GM12878 (cell line): Measurements from ENCODE around the gene REM1. TPM values are rescaled to one million over a fixed set of nuclear protein-coding genes. Genes with fewer than 3 reads are reported as not detected.

ENCODE experiments used
- ATAC-seq: fragments of 200-7000 bp; cut with Tn5 transposase; 3 replicates; pipeline ENCODE4 v1.9.1; 2020; ENCODE audit warnings: mild to moderate bottlenecking, moderate library complexity
- Bru-seq: library from RNA; stranded (reverse); fragments of 400-500 nt; gene quantifications from one replicate; lab custom pipeline; 2021; lab: Mats Ljungman, UMichigan
- BruChase-seq, 2 experiments: library from RNA; stranded (reverse); fragments of 400-500 nt; gene quantifications; one replicate each; lab custom pipeline; 2021; lab: Mats Ljungman, UMichigan
- BruUV-seq: library from RNA; stranded (reverse); fragments of 400-500 nt; replicated peaks from 2 replicates; lab custom pipeline; 2021; lab: Mats Ljungman, UMichigan
- CTCF ChIA-PET: fragments of 300-600 bp; sonication (Branson Sonifier 250); formaldehyde crosslinking; extraction: SDS; loops from one replicate; lab custom pipeline; 2021; ENCODE audit warnings: inconsistent platforms; lab: Yijun Ruan, JAX
- POLR2A ChIA-PET: fragments of 350-600 bp; formaldehyde crosslinking; extraction: SDS; loops from one replicate; lab custom pipeline; 2021; ENCODE audit warnings: inconsistent platforms; lab: Charles Lee
- RAD21 ChIA-PET: fragments of 300-600 bp; sonication (Branson Sonifier 250); formaldehyde crosslinking; loops from one replicate; lab custom pipeline; 2023; ENCODE audit warnings: antibody characterized with exemption; ENCODE audit not compliant: unreplicated experiment; lab: Charles Lee
- SMC1A ChIA-PET: fragments of 300-600 bp; sonication (Branson Sonifier 250); formaldehyde crosslinking; loops from one replicate; lab custom pipeline; 2023; ENCODE audit not compliant: unreplicated experiment, uncharacterized antibody; lab: Charles Lee
- DNase-seq: peaks from one replicate; pipeline ENCODE4 v3.0.0-alpha.2; 2011; ENCODE audit warnings: low read depth, low spot score
- FAIRE-seq: peaks from 3 replicates; lab custom pipeline; 2011; peaks lifted over from hg19 to GRCh38; lab: Jason Lieb, UNC
- H2AFZ ChIP-seq: 2 replicates; pipeline ENCODE4 v1.6.0; 2011; ENCODE audit warnings: low read depth, low read length, control low read depth; ENCODE audit not compliant: control insufficient read depth
- H3K27ac ChIP-seq: 2 replicates; pipeline ENCODE4 v1.5.1; 2011; ENCODE audit warnings: control low read depth; ENCODE audit not compliant: control insufficient read depth, insufficient read depth
- H3K27me3 ChIP-seq, 2 experiments: replicated peaks in 1 of 2; 2 replicates each; pipeline versions ENCODE4 v1.6.0 to v1.6.1; 2011; ENCODE audit warnings: low read length in 1 of 2; ENCODE audit not compliant: control insufficient read depth in 2 of 2, insufficient read depth in 2 of 2
- H3K36me3 ChIP-seq, 2 experiments: 2 replicates each; pipeline ENCODE4 v1.5.1; 2011; ENCODE audit warnings: low read length in 1 of 2; ENCODE audit not compliant: control insufficient read depth in 2 of 2, insufficient read depth in 2 of 2
- H3K4me1 ChIP-seq: 2 replicates; pipeline ENCODE4 v1.6.1; 2011; ENCODE audit warnings: mild to moderate bottlenecking, low read length, moderate library complexity, mixed read lengths; ENCODE audit not compliant: control insufficient read depth, insufficient read depth
- H3K4me2 ChIP-seq: 2 replicates; pipeline ENCODE4 v1.6.0; 2011; ENCODE audit warnings: control low read depth; ENCODE audit not compliant: control insufficient read depth, insufficient read depth
- H3K4me3 ChIP-seq: fragments of 200-600 bp; sonication (generic); 2 replicates; pipeline ENCODE4 v1.5.1; 2016
- H3K79me2 ChIP-seq: 2 replicates; pipeline ENCODE4 v1.6.0; 2011; ENCODE audit warnings: low read length; ENCODE audit not compliant: control insufficient read depth, insufficient read depth
- H3K9ac ChIP-seq: 2 replicates; pipeline ENCODE4 v1.8.0; 2011; ENCODE audit warnings: low read length, control low read depth, mixed read lengths; ENCODE audit not compliant: control insufficient read depth, insufficient read depth
- H3K9me3 ChIP-seq: replicated peaks from 3 replicates; pipeline ENCODE4 v1.5.1; 2011; ENCODE audit warnings: mild to moderate bottlenecking, low read length; ENCODE audit not compliant: control insufficient read depth, insufficient read depth
- H4K20me1 ChIP-seq: 2 replicates; pipeline ENCODE4 v1.6.0; 2011; ENCODE audit not compliant: control insufficient read depth, insufficient read depth
- WGBS: methylation state at CpG from one replicate; pipeline ENCODE4 v1.1.6; 2016; ENCODE audit warnings: low lambda C conversion rate; ENCODE audit not compliant: insufficient replicate concordance, insufficient coverage; ENCODE audit errors: missing lambda C conversion rate; 5-methylcytosine and 5-hydroxymethylcytosine counted together
- in situ Hi-C: fragments of 300-500 bp; cut with MboI; formaldehyde crosslinking; loops from 9 replicates; pipeline ENCODE4 v1.14.3; 2018; ENCODE audit warnings: mixed read lengths
- intact Hi-C: fragments of 100-400 bp; cut with micrococcal nuclease; formaldehyde crosslinking; loops from one replicate; pipeline ENCODE4 v1.14.2; 2022; ENCODE audit not compliant: unreplicated experiment
- long read RNA-seq, 2 experiments: library from polyadenylated mRNA; unstranded; transcript quantifications; one replicate each; pipeline ENCODE4 v2.0.0, GENCODE V29; 2019 to 2020
- polyA minus RNA-seq, 3 experiments: library from RNA; depleted of rRNA, polyadenylated mRNA; stranded (reverse); fragments of >200 nt; gene quantifications; 2 replicates each; pipeline ENCODE4 v1.2.3, GENCODE V29; 2011
- polyA plus RNA-seq, 11 experiments: library from polyadenylated mRNA; depleted of rRNA in 4 of 11; unstranded in 6 of 11; stranded (reverse) in 5 of 11; fragments of >200 nt; fragmentation: Nextera tagmentation in 4 of 11; fragmentation: Illumina TruSeq in 1 of 11; extraction: Ambion mirVana in 4 of 11; extraction: Trizol in 1 of 11; gene quantifications; 1 replicate in 1 of 11; 2 replicates in 10 of 11; pipeline versions ENCODE4 v1.2.1 to v1.2.3, GENCODE V29; 2011 to 2016; ENCODE audit warnings: inconsistent platforms in 2 of 11, missing spikeins in 2 of 11, low read depth in 1 of 11
- total RNA-seq, 4 experiments: library from RNA; depleted of rRNA in 3 of 4; stranded (reverse); fragments of >200 nt in 3 of 4; fragmentation: Illumina TruSeq in 1 of 4; extraction: Trizol in 1 of 4; gene quantifications; 2 replicates each; pipeline versions ENCODE4 v1.2.1 to v1.2.3, GENCODE V29; 2013 to 2021
- TF ChIP-seq, protein P1 (sequence below): IDR thresholded peaks from 2 replicates; pipeline ENCODE4 v1.6.1; 2011; ENCODE audit warnings: mild to moderate bottlenecking, low read depth, low read length, moderate library complexity; ENCODE audit not compliant: insufficient replicate concordance

The REM1 gene
- not detected in 2 replicates for total RNA-seq (2013; cell fraction: nucleolus; rRNA removed)
- total RNA-seq (2014; rRNA removed): not detected in 2 replicates
- total RNA-seq (2014; rRNA removed; fragmentation: Illumina TruSeq; extraction: Trizol): not detected in 2 replicates
- not detected in 2 replicates for total RNA-seq (2021)
- polyA plus RNA-seq (2011; ENCODE audit: low read depth): not detected
- polyA plus RNA-seq (2011; rRNA removed): not detected in 2 replicates
- polyA plus RNA-seq (2011; cell fraction: cytosol; rRNA removed): not detected in 2 replicates
- not detected in 2 replicates for polyA plus RNA-seq (2011; cell fraction: nucleus; rRNA removed)
- polyA plus RNA-seq (2012): not detected in 2 replicates
- polyA plus RNA-seq (2014; fragmentation: Illumina TruSeq; extraction: Trizol): not detected in 2 replicates
- not detected for polyA plus RNA-seq (2014; fragmentation: Nextera tagmentation; extraction: Ambion mirVana)
- polyA plus RNA-seq (2014; rRNA removed): not detected in 2 replicates
- not detected for polyA plus RNA-seq (2016; fragmentation: Nextera tagmentation; extraction: Ambion mirVana)
- polyA minus RNA-seq (2011; rRNA and poly(A)+ RNA removed): not detected in 2 replicates
- not detected in 2 replicates for polyA minus RNA-seq (2011; cell fraction: cytosol; rRNA and poly(A)+ RNA removed)
- polyA minus RNA-seq (2011; cell fraction: nucleus; rRNA and poly(A)+ RNA removed): not detected in 2 replicates
- not detected for Bru-seq, nascent RNA
- not detected for BruChase-seq, experiment 1, labeled RNA remaining after a 6-hour chase
- not detected for BruChase-seq, experiment 2, labeled RNA remaining after a 2-hour chase
- long read RNA-seq, experiment 1: 0 reads
- long read RNA-seq, experiment 2: 0 reads

GRCh38 chr20:31474758-31475427, at the start of gene REM1, which contains the start of gene DEFB124:
REM1 (plus strand) TSS chr20:31475288; CDS start chr20:31476446, 1,158 bp downstream.
DEFB124 (minus strand) TSS chr20:31475127; CDS start chr20:31473013, 2,114 bp downstream.
- Histone ChIP-seq H4K20me1 (no peaks in the 10 kb centered on the region), H3K36me3 (no peaks in the 10 kb centered on the region), H3K79me2 (no peaks in the 10 kb centered on the region), H3K4me1 (peaks cover 4% of the 10 kb centered on the region), H3K9me3 (no peaks in the 10 kb centered on the region), H3K27ac (no peak within 1 kb of the TSS), H3K27me3 (peaks cover 10 to 13% of the 10 kb centered on the region in 2 experiments), H2AFZ (no peak within 1 kb of the TSS), H3K4me2 (0 out of 2 replicates have a peak within 1 kb of the TSS, but pooled peaks have one; percentile 9), H3K9ac (no peak within 1 kb of the TSS), H3K4me3 (no peak within 1 kb of the TSS)
- in situ Hi-C loops: no loop called here
- ChIA-PET RAD21 (interaction anchor here (1.4 kb wide), 1 partner anchor 28 kb away, joined by 5 read pairs; no protein-coding TSS in a partner anchor), CTCF (interaction anchor here (1.5 to 2.7 kb wide), 2 partner anchors 14 to 28 kb away, joined by 5 to 18 read pairs; no protein-coding TSS in a partner anchor), POLR2A (no interaction called here), SMC1A (interaction anchor here (1.0 kb wide), 1 partner anchor 28 kb away, joined by 3 read pairs; no protein-coding TSS in a partner anchor)
- TF ChIP-seq, protein P1, sequence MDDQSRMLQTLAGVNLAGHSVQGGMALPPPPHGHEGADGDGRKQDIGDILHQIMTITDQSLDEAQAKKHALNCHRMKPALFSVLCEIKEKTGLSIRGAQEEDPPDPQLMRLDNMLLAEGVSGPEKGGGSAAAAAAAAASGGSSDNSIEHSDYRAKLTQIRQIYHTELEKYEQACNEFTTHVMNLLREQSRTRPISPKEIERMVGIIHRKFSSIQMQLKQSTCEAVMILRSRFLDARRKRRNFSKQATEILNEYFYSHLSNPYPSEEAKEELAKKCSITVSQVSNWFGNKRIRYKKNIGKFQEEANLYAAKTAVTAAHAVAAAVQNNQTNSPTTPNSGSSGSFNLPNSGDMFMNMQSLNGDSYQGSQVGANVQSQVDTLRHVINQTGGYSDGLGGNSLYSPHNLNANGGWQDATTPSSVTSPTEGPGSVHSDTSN: no peak
- ATAC-seq (no peak; the same call in 2 of the 3 replicates), FAIRE-seq (no peak), DNase-seq (no peak)
- BruUV-seq: no TSS peak
- intact Hi-C loops: no loop called here
- 19% methylated on average over 23 of the region's 33 CpGs for WGBS
